ENCODE measurements around the gene FGL2. TPM values are rescaled to one million over a fixed set of nuclear protein-coding genes. Genes with fewer than 3 reads are reported as not detected.

The FGL2 gene
- total RNA-seq, 2 experiments from 2014 or later = 0.06 to 0.72 TPM

DNA sequence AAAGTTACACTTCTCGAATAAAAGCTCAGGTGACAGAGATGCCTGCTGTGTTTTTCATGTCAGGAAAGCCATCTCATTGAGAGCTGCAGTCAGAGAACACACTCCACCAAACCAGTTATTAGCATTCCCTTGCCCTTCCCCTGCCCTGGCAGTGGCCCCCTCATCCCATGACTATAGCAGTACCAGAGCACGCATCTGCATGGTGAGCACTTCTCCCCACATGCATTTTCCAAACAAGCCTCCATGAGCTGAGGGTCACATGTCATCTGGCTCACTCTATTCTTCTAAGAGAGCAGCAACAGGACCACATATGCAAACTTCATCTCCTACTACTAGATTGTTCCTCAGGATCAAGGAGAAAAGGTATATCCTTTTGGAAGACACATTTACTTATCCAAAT is 42.4 kb upstream of the FGL2 start:
- DNase-seq (ENCODE audit: low spot score) = no peak
- POLR2A ChIA-PET = no interaction called here
- CTCF ChIA-PET (ENCODE audit: unreplicated experiment) = no interaction called here
- Histone ChIP-seq H2AFZ (ENCODE audit: low read length) (no peak overlapping the region), H4K20me1 (ENCODE audit: insufficient read depth, low read length) (no peaks in the 10 kb centered on the region), H3K9me2 (ENCODE audit: insufficient read depth, low read length) (no peaks in the 10 kb centered on the region), H3K4me2 (ENCODE audit: low read length) (no peak overlapping the region), H3K27ac (ENCODE audit: low read depth, low read length, poor library complexity, severe bottlenecking) (no peak overlapping the region), H3K4me3 (ENCODE audit: low read depth, low read length, poor library complexity, severe bottlenecking) (no peak overlapping the region), H3K36me3 (ENCODE audit: insufficient read depth, low read length) (no peaks in the 10 kb centered on the region), H3K4me1 (ENCODE audit: insufficient read depth, low read length, poor library complexity, severe bottlenecking) (no peaks in the 10 kb centered on the region), H3K79me2 (ENCODE audit: insufficient read depth, low read depth, low read length) (no peaks in the 10 kb centered on the region), H3K9me3 (ENCODE audit: low read length) (no peaks in the 10 kb centered on the region)
- no TSS peak for BruUV-seq (replicated peaks)
- TF ChIP-seq, protein P1, sequence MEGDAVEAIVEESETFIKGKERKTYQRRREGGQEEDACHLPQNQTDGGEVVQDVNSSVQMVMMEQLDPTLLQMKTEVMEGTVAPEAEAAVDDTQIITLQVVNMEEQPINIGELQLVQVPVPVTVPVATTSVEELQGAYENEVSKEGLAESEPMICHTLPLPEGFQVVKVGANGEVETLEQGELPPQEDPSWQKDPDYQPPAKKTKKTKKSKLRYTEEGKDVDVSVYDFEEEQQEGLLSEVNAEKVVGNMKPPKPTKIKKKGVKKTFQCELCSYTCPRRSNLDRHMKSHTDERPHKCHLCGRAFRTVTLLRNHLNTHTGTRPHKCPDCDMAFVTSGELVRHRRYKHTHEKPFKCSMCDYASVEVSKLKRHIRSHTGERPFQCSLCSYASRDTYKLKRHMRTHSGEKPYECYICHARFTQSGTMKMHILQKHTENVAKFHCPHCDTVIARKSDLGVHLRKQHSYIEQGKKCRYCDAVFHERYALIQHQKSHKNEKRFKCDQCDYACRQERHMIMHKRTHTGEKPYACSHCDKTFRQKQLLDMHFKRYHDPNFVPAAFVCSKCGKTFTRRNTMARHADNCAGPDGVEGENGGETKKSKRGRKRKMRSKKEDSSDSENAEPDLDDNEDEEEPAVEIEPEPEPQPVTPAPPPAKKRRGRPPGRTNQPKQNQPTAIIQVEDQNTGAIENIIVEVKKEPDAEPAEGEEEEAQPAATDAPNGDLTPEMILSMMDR (conservative IDR thresholded peaks at IDR 0.05; ENCODE audit: low read length) = no peak
- no peak for TF ChIP-seq EZH2phosphoT487 (IDR thresholded peaks at IDR 0.05; ENCODE audit: borderline replicate concordance, low read depth, low read length)
- intact Hi-C loops (cut with micrococcal nuclease; ENCODE audit: unreplicated experiment) = no loop called here

DNA sequence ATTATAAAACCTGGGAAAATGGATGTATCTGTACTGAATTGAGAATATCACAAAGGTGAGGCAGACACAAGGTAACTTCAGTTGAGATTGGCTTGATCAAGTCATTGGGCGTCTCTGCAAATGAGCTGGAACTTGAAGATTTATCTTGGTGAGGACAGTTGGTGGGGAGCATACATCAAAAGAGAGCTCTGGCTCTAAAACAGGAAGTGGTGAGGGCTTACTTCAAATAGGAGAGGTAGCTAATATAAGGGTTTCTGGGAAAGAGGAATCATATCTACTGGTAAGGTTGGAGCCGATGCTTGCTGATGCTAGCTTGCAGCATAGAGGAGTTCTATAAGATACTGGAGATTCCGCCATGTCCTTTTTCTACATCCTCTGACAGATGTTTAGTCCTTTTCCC is 39.9 kb upstream of the FGL2 start:
- ChIA-PET POLR2A (interaction anchor here (0.9 kb wide), 1 partner anchor 10 kb away, joined by 3 read pairs; no protein-coding TSS in a partner anchor), CTCF (ENCODE audit: unreplicated experiment) (no interaction called here)

DNA sequence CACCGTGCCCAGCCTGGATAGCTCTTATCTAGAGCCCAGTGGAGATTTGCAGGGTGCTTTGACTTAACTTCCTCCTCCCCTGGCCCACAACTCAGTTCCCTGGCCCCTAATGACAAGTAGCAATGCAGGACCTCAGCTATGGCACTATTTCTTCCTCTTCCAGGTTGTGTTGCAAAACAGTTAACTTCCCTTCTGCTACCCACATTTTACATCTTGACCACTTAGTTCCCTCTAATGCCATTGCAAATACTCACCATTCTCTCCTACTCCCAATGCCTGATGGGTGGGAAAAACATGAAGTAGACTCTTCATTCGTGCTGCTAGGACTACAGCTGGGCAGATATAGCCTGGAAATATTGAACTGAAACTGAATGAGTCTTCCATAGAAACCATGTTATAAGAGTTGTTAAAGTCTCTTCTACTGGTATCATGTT is 39.1 kb upstream of the FGL2 start:
- no peaks in the 10 kb centered on the region for H3K9me2 ChIP-seq (ENCODE audit: insufficient read depth, low read length)
- no peak overlapping the region for H3K4me3 ChIP-seq (ENCODE audit: low read depth, low read length, poor library complexity, severe bottlenecking)
- no peak for DNase-seq (ENCODE audit: low spot score)
- H4K20me1 ChIP-seq (ENCODE audit: insufficient read depth, low read length) = no peaks in the 10 kb centered on the region
- no peak overlapping the region for H3K4me2 ChIP-seq (ENCODE audit: low read length)
- H3K79me2 ChIP-seq (ENCODE audit: insufficient read depth, low read depth, low read length) = no peaks in the 10 kb centered on the region
- H3K36me3 ChIP-seq (ENCODE audit: insufficient read depth, low read length) = no peaks in the 10 kb centered on the region
- CTCF ChIA-PET (ENCODE audit: unreplicated experiment) = no interaction called here
- no TSS peak for BruUV-seq (replicated peaks)
- H2AFZ ChIP-seq (ENCODE audit: low read length) = no peak overlapping the region
- TF ChIP-seq, protein P1 (conservative IDR thresholded peaks at IDR 0.05; ENCODE audit: low read length) = no peak
- TF ChIP-seq EZH2phosphoT487 (IDR thresholded peaks at IDR 0.05; ENCODE audit: borderline replicate concordance, low read depth, low read length) = no peak
- intact Hi-C loops (cut with micrococcal nuclease; ENCODE audit: unreplicated experiment) = no loop called here
- no peak overlapping the region for H3K27ac ChIP-seq (ENCODE audit: low read depth, low read length, poor library complexity, severe bottlenecking)
- H3K4me1 ChIP-seq (ENCODE audit: insufficient read depth, low read length, poor library complexity, severe bottlenecking) = no peaks in the 10 kb centered on the region
- no peaks in the 10 kb centered on the region for H3K9me3 ChIP-seq (ENCODE audit: low read length)
- POLR2A ChIA-PET = no interaction called here

More for the DNA sequence above, 39.9 kb upstream of the FGL2 start:
- no peaks in the 10 kb centered on the region for H3K36me3 ChIP-seq (ENCODE audit: insufficient read depth, low read length)
- DNase-seq (ENCODE audit: low spot score) = no peak
- H3K4me2 ChIP-seq (ENCODE audit: low read length) = no peak overlapping the region
- H4K20me1 ChIP-seq (ENCODE audit: insufficient read depth, low read length) = no peaks in the 10 kb centered on the region
- no peaks in the 10 kb centered on the region for H3K9me3 ChIP-seq (ENCODE audit: low read length)
- no peak overlapping the region for H3K4me3 ChIP-seq (ENCODE audit: low read depth, low read length, poor library complexity, severe bottlenecking)
- H3K4me1 ChIP-seq (ENCODE audit: insufficient read depth, low read length, poor library complexity, severe bottlenecking) = no peaks in the 10 kb centered on the region
- no peak overlapping the region for H3K27ac ChIP-seq (ENCODE audit: low read depth, low read length, poor library complexity, severe bottlenecking)
- BruUV-seq (replicated peaks) = no TSS peak
- no peaks in the 10 kb centered on the region for H3K9me2 ChIP-seq (ENCODE audit: insufficient read depth, low read length)
- TF ChIP-seq, protein P1 (conservative IDR thresholded peaks at IDR 0.05; ENCODE audit: low read length) = no peak
- no peak for TF ChIP-seq EZH2phosphoT487 (IDR thresholded peaks at IDR 0.05; ENCODE audit: borderline replicate concordance, low read depth, low read length)
- intact Hi-C loops (cut with micrococcal nuclease; ENCODE audit: unreplicated experiment) = no loop called here
- H2AFZ ChIP-seq (ENCODE audit: low read length) = no peak overlapping the region
- H3K79me2 ChIP-seq (ENCODE audit: insufficient read depth, low read depth, low read length) = no peaks in the 10 kb centered on the region
